ENCODE results near the gene TRPM3. TPM values are rescaled to one million over a fixed set of nuclear protein-coding genes. Genes with fewer than 3 reads are reported as not detected.

The TRPM3 gene
- total and polyA plus RNA-seq, 2 of the 8 experiments (the other 6 are each of a cell fraction or from before 2014, with no cell fraction given) = 2.4 to 10.9 TPM

DNA sequence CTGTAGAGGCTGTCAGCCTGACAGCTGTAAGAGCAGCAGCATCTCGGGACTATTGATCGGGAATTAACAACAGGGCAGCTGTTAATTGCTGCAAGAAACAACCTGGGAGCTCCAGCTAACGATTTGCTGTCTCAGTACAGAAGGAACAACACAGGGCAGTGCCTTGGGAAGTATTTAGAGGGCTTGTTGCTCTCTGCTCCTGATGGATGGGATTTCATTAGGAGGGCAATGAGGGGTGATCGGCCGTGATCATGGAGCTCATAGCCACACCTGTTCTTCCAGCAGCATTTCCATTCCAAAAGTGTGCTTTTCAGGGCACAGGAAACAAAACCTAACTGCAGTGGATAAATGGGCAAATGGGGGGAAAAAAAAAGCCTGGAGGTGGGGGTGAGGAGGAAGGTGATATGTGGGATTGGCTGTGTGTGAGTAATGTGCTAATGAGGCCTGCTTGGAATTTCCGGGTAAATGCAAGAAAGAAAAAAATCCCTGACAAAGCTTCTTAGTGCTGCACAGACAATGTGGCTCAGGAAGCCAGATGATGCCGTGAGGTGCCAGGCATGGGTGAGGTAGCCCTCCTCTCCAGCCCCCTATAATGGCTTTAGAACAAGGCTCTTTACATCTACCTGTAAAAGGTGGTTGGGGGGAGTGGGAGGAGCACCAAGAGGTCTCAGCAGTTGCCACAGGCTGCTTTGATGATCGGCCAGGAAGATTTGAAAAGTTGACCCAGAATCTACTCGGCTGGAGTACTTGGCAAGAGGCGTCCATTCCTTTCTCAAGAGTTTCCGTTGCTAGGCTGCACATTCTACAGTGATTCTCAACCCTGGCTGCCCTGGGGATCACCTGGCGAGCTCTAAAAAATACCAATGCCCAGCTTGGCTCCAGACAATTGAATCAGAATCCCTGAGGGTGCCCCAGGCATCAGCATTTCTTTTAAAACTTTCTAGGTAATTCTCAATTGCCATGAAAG, 567.4 kb downstream of the TRPM3 start (continued):
- TF ChIP-seq, protein P1, sequence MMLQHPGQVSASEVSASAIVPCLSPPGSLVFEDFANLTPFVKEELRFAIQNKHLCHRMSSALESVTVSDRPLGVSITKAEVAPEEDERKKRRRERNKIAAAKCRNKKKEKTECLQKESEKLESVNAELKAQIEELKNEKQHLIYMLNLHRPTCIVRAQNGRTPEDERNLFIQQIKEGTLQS (IDR thresholded peaks at IDR 0.05; ENCODE audit: insufficient read depth, low read depth, low read length) = no peak
- TF ChIP-seq KDM1A (IDR thresholded peaks at IDR 0.05; ENCODE audit: borderline replicate concordance, low read length) (no peak), POLR2AphosphoS5 (IDR thresholded peaks at IDR 0.05; ENCODE audit: low read depth, low read length) (peak; percentile 66), CBX8 (IDR thresholded peaks at IDR 0.05; ENCODE audit: borderline replicate concordance, low read depth, low read length) (no peak), SIRT6 (IDR thresholded peaks at IDR 0.05; ENCODE audit: low read length) (no peak), SP1 (IDR thresholded peaks at IDR 0.05; ENCODE audit: low read depth, low read length) (0 out of 2 replicates have a peak, but pooled peaks have one; percentile 33), ASH2L (IDR thresholded peaks at IDR 0.05; ENCODE audit: low read length) (no peak), TAF1 (IDR thresholded peaks at IDR 0.05; ENCODE audit: low read depth, low read length) (0 out of 2 replicates have a peak, but pooled peaks have one; percentile 57)
- TF ChIP-seq, protein P2, sequence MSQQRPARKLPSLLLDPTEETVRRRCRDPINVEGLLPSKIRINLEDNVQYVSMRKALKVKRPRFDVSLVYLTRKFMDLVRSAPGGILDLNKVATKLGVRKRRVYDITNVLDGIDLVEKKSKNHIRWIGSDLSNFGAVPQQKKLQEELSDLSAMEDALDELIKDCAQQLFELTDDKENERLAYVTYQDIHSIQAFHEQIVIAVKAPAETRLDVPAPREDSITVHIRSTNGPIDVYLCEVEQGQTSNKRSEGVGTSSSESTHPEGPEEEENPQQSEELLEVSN (IDR thresholded peaks at IDR 0.05) = no peak

Measured in H1 (cell line).